A549 (cell line): ENCODE measurements around the gene NR2C1. TPM values are rescaled to one million over a fixed set of nuclear protein-coding genes. Genes with fewer than 3 reads are reported as not detected.

ENCODE experiments used
- ATAC-seq, 2 experiments: fragments of 200-7000 bp in 1 of 2; fragments of >200 bp in 1 of 2; cut with Nextera tagmentation in 1 of 2; cut with Tn5 transposase in 1 of 2; 3 replicates each; pipeline versions ENCODE4 v1.8.0 to v1.9.1; 2018 to 2020; ENCODE audit warnings: mild to moderate bottlenecking in 1 of 2, moderate library complexity in 1 of 2
- CTCF ChIA-PET: fragments of 300-600 bp; sonication (Branson Sonifier 250); formaldehyde crosslinking; extraction: SDS; loops from one replicate; lab custom pipeline; 2021; ENCODE audit warnings: antibody characterized with exemption, inconsistent platforms; lab: Yijun Ruan, JAX
- POLR2A ChIA-PET: fragments of 350-600 bp; formaldehyde crosslinking; extraction: SDS; loops from one replicate; lab custom pipeline; 2021; ENCODE audit warnings: antibody characterized with exemption, inconsistent platforms; lab: Yijun Ruan, JAX
- DNase-seq, 2 experiments: peaks; one replicate each; pipeline versions ENCODE4 v3.0.0 to v3.0.0-alpha.2; 2011 to 2016; ENCODE audit warnings: low read depth in 1 of 2, low spot score in 1 of 2
- FAIRE-seq: peaks from 2 replicates; lab custom pipeline; 2011; peaks lifted over from hg19 to GRCh38; lab: Jason Lieb, UNC
- H3K27ac ChIP-seq, 2 experiments: fragments of >200 bp; sonication (Bioruptor Twin); formaldehyde crosslinking; 3 replicates each; pipeline ENCODE4 v1.5.1; 2016 to 2017
- H3K4me1 ChIP-seq: fragments of >200 bp; sonication (Bioruptor Twin); formaldehyde crosslinking; 3 replicates; pipeline ENCODE4 v1.6.1; 2016
- H3K4me2 ChIP-seq: fragments of >200 bp; sonication (Bioruptor Twin); formaldehyde crosslinking; 3 replicates; pipeline ENCODE4 v1.6.1; 2016
- H3K4me3 ChIP-seq: fragments of >200 bp; sonication (Bioruptor Twin); formaldehyde crosslinking; 3 replicates; pipeline ENCODE4 v1.5.1; 2016
- H3K9me3 ChIP-seq: fragments of >200 bp; sonication (Bioruptor Twin); formaldehyde crosslinking; 3 replicates; pipeline ENCODE4 v1.6.1; 2016
- CHD4 ChIP-seq: fragments of 200-600 bp; sonication (generic); IDR thresholded peaks from 2 replicates; pipeline ENCODE4 v1.6.1; 2016; ENCODE audit warnings: antibody characterized with exemption, mild to moderate bottlenecking, borderline replicate concordance
- EHF ChIP-seq: fragments of 250-450 bp; sonication (Bioruptor Pico); IDR thresholded peaks from 2 replicates; pipeline ENCODE4 v1.5.0; 2020; ENCODE audit warnings: mild to moderate bottlenecking
- EP300 ChIP-seq, 2 experiments: fragments of >200 bp; sonication (Bioruptor Twin); formaldehyde crosslinking; IDR thresholded peaks; 2 replicates in 1 of 2; 3 replicates in 1 of 2; pipeline ENCODE4 v1.6.1; 2016 to 2017
- GATA3 ChIP-seq: IDR thresholded peaks from 2 replicates; pipeline ENCODE4 v1.6.1; 2012; ENCODE audit warnings: borderline replicate concordance
- HOXB13 ChIP-seq: fragments of 250-450 bp; sonication (Bioruptor Pico); IDR thresholded peaks from 2 replicates; pipeline ENCODE4 v1.5.0; 2020; ENCODE audit warnings: low read depth, mild to moderate bottlenecking, moderate library complexity
- HOXB5 ChIP-seq: fragments of 250-450 bp; sonication (Bioruptor Pico); IDR thresholded peaks from 2 replicates; pipeline ENCODE4 v1.5.0; 2020; ENCODE audit warnings: mild to moderate bottlenecking, moderate library complexity
- JUNB ChIP-seq: fragments of >200 bp; sonication (Bioruptor Twin); formaldehyde crosslinking; IDR thresholded peaks from 2 replicates; pipeline ENCODE4 v1.6.1; 2016
- KDM1A ChIP-seq: fragments of 200-600 bp; sonication (generic); IDR thresholded peaks from 2 replicates; pipeline ENCODE4 v1.6.1; 2016; ENCODE audit warnings: low read depth, mild to moderate bottlenecking
- MAFK ChIP-seq: fragments of 450-650 bp; IDR thresholded peaks from 2 replicates; pipeline ENCODE4 v1.6.1; 2014; ENCODE audit not compliant: partially characterized antibody
- NPAS2 ChIP-seq: fragments of 250-450 bp; sonication (Bioruptor Pico); IDR thresholded peaks from 2 replicates; pipeline ENCODE4 v1.8.0; 2022; ENCODE audit warnings: mild to moderate bottlenecking, moderate library complexity, borderline replicate concordance
- POLR2A ChIP-seq: IDR thresholded peaks from 2 replicates; pipeline ENCODE4 v1.6.1; 2012; ENCODE audit warnings: mild to moderate bottlenecking, low read length
- REST ChIP-seq: fragments of 200-600 bp; sonication (generic); IDR thresholded peaks from 2 replicates; pipeline ENCODE4 v1.6.1; 2016; ENCODE audit warnings: antibody characterized with exemption, mild to moderate bottlenecking, moderate library complexity
- RFX5 ChIP-seq: fragments of 450-650 bp; IDR thresholded peaks from 2 replicates; pipeline ENCODE4 v1.7.1; 2014; ENCODE audit warnings: antibody characterized with exemption, mild to moderate bottlenecking, moderate library complexity
- WGBS: methylation state at CpG from one replicate; pipeline ENCODE4 v1.1.6; 2017; ENCODE audit errors: missing lambda C conversion rate; 5-methylcytosine and 5-hydroxymethylcytosine counted together
- polyA plus RNA-seq, 4 experiments: library from polyadenylated mRNA; depleted of rRNA in 3 of 4; stranded (reverse); fragments of >200 nt; fragmentation: RNase III in 1 of 4; extraction: RNeasy Plus Mini Kit Qiagen cat#74134 plus additional on column Dnase treatment in 1 of 4; gene quantifications; 2 replicates in 3 of 4; 3 replicates in 1 of 4; pipeline ENCODE4 v1.2.3, GENCODE V29; 2011 to 2017
- TF ChIP-seq, protein P1 (sequence below): fragments of >200 bp; sonication (Bioruptor Twin); formaldehyde crosslinking; IDR thresholded peaks from 3 replicates; pipeline ENCODE4 v1.6.1; 2016
- TF ChIP-seq, protein P2 (sequence below): fragments of >200 bp; sonication (Bioruptor Twin); formaldehyde crosslinking; IDR thresholded peaks from 3 replicates; pipeline ENCODE4 v1.5.1; 2016

The NR2C1 gene
- polyA plus RNA-seq, 2 of the 4 experiments (the other 2 are of a cell fraction) = 24.7 to 55.2 TPM

DNA sequence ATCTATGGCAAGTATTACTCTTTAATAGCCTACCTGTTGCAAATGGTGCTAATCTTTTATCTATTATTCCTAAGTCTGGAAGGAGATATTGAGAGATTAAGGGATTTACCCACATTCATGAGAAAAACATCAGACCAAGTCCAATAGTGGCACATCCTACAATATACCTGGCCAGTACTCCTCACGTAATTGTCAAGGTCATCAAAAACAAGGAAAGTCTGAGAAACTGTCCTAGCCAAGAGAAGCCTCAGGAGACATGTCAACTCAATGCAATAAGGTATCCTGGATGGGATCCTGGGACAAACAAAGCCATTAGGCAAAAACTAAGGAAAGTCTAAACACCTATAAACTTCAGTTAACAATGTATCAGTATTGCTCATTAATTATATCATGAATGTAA lies 12.5 kb downstream of the NR2C1 start:
- FAIRE-seq (peak; percentile 61), ATAC-seq (no peak), DNase-seq (no peak)
- Histone ChIP-seq H3K4me3 (no peak overlapping the region), H3K4me1 (no peaks in the 10 kb centered on the region), H3K9me3 (no peaks in the 10 kb centered on the region), H3K27ac (no peak overlapping the region), H3K4me2 (no peak overlapping the region)
- peak; percentile 71 for TF ChIP-seq MAFK
- no peak for TF ChIP-seq KDM1A
- ChIA-PET CTCF (interaction anchor here (1.6 kb wide), 1 partner anchor 12 kb away, joined by 8 read pairs; the partner anchor contains the start of gene NR2C1), POLR2A (no interaction called here)
- 97% methylated on average over 1 of the region's 1 CpG for WGBS

- Histone ChIP-seq H3K27ac (no peak overlapping the region), H3K9me3 (no peaks in the 10 kb centered on the region), H3K4me3 (no peak overlapping the region), H3K4me2 (no peak overlapping the region), H3K4me1 (no peaks in the 10 kb centered on the region)
- DNase-seq (no peak), FAIRE-seq (no peak), ATAC-seq (no peak)
- POLR2A ChIA-PET = no interaction called here
- no peak for TF ChIP-seq CHD4
- TF ChIP-seq HOXB5 = no peak
- TF ChIP-seq JUNB = no peak
- no peak for TF ChIP-seq HOXB13 (CRISPR knock-in tag)
- TF ChIP-seq POLR2A = no peak
- TF ChIP-seq EHF (CRISPR knock-in tag) = no peak
- CTCF ChIA-PET = interaction anchor here (1.6 kb wide), 1 partner anchor 13 kb away, joined by 8 read pairs; the partner anchor contains the start of gene NR2C1
- WGBS = 88% methylated on average over 4 of the region's 4 CpGs
Measured at GRCh38 chr12:95059984-95060383, 13.4 kb downstream of the NR2C1 start.

DNA sequence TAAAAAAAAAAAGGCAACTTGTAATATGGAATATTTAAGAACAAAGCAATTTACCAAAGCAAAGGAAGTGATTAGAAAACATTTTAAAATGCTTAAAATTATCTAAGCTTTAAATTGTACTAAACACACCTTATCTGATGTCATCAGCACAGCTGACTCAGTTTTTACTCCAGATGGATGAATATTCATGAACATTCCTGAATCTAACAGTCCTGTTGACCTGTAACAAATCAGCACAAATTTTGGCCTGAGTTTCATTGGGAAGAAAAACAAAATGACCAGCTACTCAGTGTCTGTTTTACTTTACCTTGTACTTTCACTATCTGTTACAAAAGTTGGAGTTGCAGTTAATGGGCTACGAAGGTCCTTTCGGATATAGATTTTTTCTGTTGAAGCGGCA lies 16.0 kb downstream of the NR2C1 start:
- ChIA-PET CTCF (interaction anchor here (0.6 to 2.1 kb wide), 2 partner anchors 12 to 16 kb away, joined by 3 to 6 read pairs; partner anchors contain the start of gene NR2C1), POLR2A (no interaction called here)
- H3K4me2 ChIP-seq = no peak overlapping the region
- ATAC-seq (no peak), FAIRE-seq (no peak), DNase-seq (no peak)
- TF ChIP-seq NPAS2 (CRISPR knock-in tag) (no peak), RFX5 (no peak), GATA3 (no peak), REST (no peak)
- TF ChIP-seq, protein P1, sequence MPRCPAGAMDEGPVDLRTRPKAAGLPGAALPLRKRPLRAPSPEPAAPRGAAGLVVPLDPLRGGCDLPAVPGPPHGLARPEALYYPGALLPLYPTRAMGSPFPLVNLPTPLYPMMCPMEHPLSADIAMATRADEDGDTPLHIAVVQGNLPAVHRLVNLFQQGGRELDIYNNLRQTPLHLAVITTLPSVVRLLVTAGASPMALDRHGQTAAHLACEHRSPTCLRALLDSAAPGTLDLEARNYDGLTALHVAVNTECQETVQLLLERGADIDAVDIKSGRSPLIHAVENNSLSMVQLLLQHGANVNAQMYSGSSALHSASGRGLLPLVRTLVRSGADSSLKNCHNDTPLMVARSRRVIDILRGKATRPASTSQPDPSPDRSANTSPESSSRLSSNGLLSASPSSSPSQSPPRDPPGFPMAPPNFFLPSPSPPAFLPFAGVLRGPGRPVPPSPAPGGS = no peak
- no peak overlapping the region for H3K27ac ChIP-seq
- WGBS = 97% methylated on average over 3 of the region's 3 CpGs
- no peaks in the 10 kb centered on the region for H3K4me1 ChIP-seq
- no peaks in the 10 kb centered on the region for H3K9me3 ChIP-seq
- no peak overlapping the region for H3K4me3 ChIP-seq

DNA sequence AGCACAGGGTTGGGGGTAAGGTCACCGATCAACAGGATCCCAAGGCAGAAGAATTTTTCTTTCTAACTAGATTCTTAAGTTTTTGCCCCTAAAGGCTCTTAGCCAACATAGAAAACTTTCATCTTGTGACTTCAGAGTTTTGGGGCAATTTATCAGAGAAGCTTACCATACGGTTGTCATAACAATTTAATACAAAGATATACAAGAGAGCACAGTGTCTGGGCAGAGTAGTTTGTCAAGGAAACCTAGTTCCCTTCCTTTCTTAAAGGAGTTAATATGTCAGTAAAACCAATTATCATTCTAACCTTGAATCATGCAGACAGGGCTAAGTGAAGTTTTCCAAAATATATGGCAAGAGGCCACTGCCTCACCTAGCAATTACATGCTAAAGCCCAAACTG lies 18.4 kb downstream of the NR2C1 start:
- Histone ChIP-seq H3K9me3 (no peaks in the 10 kb centered on the region), H3K4me2 (no peak overlapping the region), H3K27ac (no peak overlapping the region), H3K4me1 (no peaks in the 10 kb centered on the region), H3K4me3 (no peak overlapping the region)
- WGBS = 93% methylated on average over 2 of the region's 2 CpGs
- FAIRE-seq (no peak), DNase-seq (no peak), ATAC-seq (no peak)
- POLR2A ChIA-PET = interaction anchor here (1.5 kb wide), 1 partner anchor 51 kb away, joined by 7 read pairs; the partner anchor contains the start of gene NDUFA12
- CTCF ChIA-PET = no interaction called here
- no peak for TF ChIP-seq EP300 (IDR thresholded peaks at IDR 0.05)
- TF ChIP-seq, protein P2, sequence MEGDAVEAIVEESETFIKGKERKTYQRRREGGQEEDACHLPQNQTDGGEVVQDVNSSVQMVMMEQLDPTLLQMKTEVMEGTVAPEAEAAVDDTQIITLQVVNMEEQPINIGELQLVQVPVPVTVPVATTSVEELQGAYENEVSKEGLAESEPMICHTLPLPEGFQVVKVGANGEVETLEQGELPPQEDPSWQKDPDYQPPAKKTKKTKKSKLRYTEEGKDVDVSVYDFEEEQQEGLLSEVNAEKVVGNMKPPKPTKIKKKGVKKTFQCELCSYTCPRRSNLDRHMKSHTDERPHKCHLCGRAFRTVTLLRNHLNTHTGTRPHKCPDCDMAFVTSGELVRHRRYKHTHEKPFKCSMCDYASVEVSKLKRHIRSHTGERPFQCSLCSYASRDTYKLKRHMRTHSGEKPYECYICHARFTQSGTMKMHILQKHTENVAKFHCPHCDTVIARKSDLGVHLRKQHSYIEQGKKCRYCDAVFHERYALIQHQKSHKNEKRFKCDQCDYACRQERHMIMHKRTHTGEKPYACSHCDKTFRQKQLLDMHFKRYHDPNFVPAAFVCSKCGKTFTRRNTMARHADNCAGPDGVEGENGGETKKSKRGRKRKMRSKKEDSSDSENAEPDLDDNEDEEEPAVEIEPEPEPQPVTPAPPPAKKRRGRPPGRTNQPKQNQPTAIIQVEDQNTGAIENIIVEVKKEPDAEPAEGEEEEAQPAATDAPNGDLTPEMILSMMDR = no peak
